Osteocyte (in vitro differentiated cells): ENCODE data around the gene FOXN1. TPM values are rescaled to one million over a fixed set of nuclear protein-coding genes. Genes with fewer than 3 reads are reported as not detected.

Experiments used
- DNase-seq: peaks from one replicate; pipeline ENCODE4 v3.0.0; 2021; ENCODE audit warnings: mixed read lengths; ENCODE audit not compliant: unreplicated experiment; ENCODE audit errors: extremely low spot score
- H3K27ac Mint-ChIP-seq: one replicate; pipeline ENCODE4 v1.8.0; 2021; ENCODE audit warnings: mild to moderate bottlenecking, mixed read lengths; ENCODE audit not compliant: unreplicated experiment
- H3K27me3 Mint-ChIP-seq: one replicate; pipeline ENCODE4 v1.8.0; 2021; ENCODE audit warnings: mixed read lengths; ENCODE audit not compliant: unreplicated experiment
- H3K36me3 Mint-ChIP-seq: one replicate; pipeline ENCODE4 v1.8.0; 2021; ENCODE audit warnings: mixed read lengths; ENCODE audit not compliant: unreplicated experiment
- H3K4me1 Mint-ChIP-seq: one replicate; pipeline ENCODE4 v1.8.0; 2021; ENCODE audit warnings: mixed read lengths; ENCODE audit not compliant: unreplicated experiment
- H3K4me3 Mint-ChIP-seq: one replicate; pipeline ENCODE4 v1.8.0; 2021; ENCODE audit warnings: mild to moderate bottlenecking, moderate library complexity, mixed read lengths; ENCODE audit not compliant: unreplicated experiment
- H3K9me3 Mint-ChIP-seq: one replicate; pipeline ENCODE4 v1.8.0; 2021; ENCODE audit warnings: mixed read lengths; ENCODE audit not compliant: unreplicated experiment
- CTCF ChIP-seq: fragments of 200-600 bp; sonication (generic); IDR thresholded peaks from 2 replicates; pipeline ENCODE4 v1.5.0; 2021; ENCODE audit warnings: antibody characterized with exemption, mild to moderate bottlenecking, moderate library complexity
- total RNA-seq: library from RNA; stranded (reverse); gene quantifications from 2 replicates; pipeline ENCODE4 v1.2.1, GENCODE V29; 2021

Gene FOXN1
- total RNA-seq, 1 donor from 2014 or later, result not detected

- no peak for TF ChIP-seq CTCF
- no peaks in the 10 kb centered on the region for H3K9me3 Mint-ChIP-seq
- no peaks in the 10 kb centered on the region for H3K4me1 Mint-ChIP-seq
- no peak for DNase-seq
- no peak overlapping the region for H3K27ac Mint-ChIP-seq
- H3K36me3 Mint-ChIP-seq, result no peaks in the 10 kb centered on the region
- no peak overlapping the region for H3K4me3 Mint-ChIP-seq
- peaks cover 43% of the 10 kb centered on the region for H3K27me3 Mint-ChIP-seq
These were observed 8.4 kb downstream of the FOXN1 start for GRCh38 chr17:28514561-28515002.

DNA sequence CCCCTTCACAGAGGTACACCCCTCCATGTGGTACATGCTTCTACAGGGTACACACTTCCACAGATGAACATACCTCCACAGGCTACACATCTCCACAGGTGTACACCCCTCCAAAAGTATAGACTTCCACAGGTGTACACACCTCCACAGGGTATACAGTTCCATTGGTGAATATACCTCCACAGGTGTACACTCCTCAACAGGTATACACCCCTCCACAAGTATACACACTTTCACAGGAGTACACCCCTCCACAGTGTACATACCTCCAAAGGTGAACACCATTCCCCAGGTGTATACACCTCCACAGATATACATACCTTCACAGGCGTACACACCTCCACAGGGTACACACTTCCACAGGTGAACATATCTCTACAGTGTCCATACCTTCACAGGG is 9.4 kb downstream of the FOXN1 start:
- no peak for DNase-seq
- peaks cover 34% of the 10 kb centered on the region for H3K27me3 Mint-ChIP-seq
- TF ChIP-seq CTCF, result no peak

DNA sequence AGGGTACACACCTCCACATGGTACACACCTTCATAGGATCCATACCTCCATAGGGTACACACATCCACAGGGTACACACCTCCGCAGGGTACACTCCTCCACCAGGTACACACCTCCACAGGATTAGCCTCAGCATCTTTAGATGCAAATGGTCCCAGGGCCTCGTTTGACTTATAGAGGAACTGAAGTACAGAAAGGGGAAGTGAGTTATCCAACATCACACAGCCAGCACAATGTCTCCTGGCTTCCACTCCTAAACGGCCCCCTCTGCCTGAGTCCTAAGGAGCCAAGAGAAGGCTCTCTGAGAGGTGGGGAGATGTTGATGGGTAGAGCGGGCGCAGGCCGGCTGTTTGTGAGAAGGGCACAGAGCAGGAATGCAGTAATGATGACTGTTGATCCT is 12.0 kb downstream of the FOXN1 start:
- TF ChIP-seq CTCF, result no peak
- peaks cover 2% of the 10 kb centered on the region for H3K4me1 Mint-ChIP-seq
- H3K27ac Mint-ChIP-seq, result no peak overlapping the region
- no peak overlapping the region for H3K4me3 Mint-ChIP-seq
- no peaks in the 10 kb centered on the region for H3K36me3 Mint-ChIP-seq
- no peaks in the 10 kb centered on the region for H3K9me3 Mint-ChIP-seq
- H3K27me3 Mint-ChIP-seq, result peaks cover 17% of the 10 kb centered on the region
- DNase-seq, result no peak

More for the DNA sequence above, 9.4 kb downstream of the FOXN1 start:
- H3K36me3 Mint-ChIP-seq, result no peaks in the 10 kb centered on the region
- H3K4me3 Mint-ChIP-seq, result no peak overlapping the region
- no peak overlapping the region for H3K27ac Mint-ChIP-seq
- H3K4me1 Mint-ChIP-seq, result no peaks in the 10 kb centered on the region
- H3K9me3 Mint-ChIP-seq, result no peaks in the 10 kb centered on the region

DNA sequence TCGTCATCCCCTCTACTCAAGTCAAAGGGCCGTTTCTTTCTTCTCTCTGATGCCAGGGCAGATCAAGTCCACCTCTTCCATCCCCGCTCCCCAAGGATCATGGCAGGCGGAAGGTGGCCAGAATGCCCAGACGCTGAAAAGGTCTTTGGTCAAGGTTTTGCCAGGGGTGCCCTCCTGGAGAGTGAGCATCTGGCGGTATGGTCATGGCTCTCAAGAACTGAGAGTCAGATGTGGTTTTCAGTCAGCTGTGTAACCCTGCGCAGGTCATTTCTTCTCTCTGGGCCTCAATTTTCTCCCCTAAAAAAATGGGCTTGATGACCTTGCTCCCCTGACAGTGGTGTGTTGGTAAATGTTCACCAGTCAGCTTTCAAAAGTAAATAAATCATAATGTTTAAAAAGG is 12.4 kb downstream of the FOXN1 start:
- Mint-ChIP-seq H3K27me3 (peaks cover 13% of the 10 kb centered on the region), H3K4me3 (no peak overlapping the region), H3K9me3 (no peaks in the 10 kb centered on the region), H3K36me3 (no peaks in the 10 kb centered on the region), H3K27ac (no peak overlapping the region), H3K4me1 (peaks cover 2% of the 10 kb centered on the region)
- TF ChIP-seq CTCF, result no peak
- DNase-seq, result no peak

- no peaks in the 10 kb centered on the region for H3K9me3 Mint-ChIP-seq
- peaks cover 2% of the 10 kb centered on the region for H3K4me1 Mint-ChIP-seq
- H3K27ac Mint-ChIP-seq, result no peak overlapping the region
- TF ChIP-seq CTCF, result no peak
- no peaks in the 10 kb centered on the region for H3K36me3 Mint-ChIP-seq
- no peak for DNase-seq
- H3K27me3 Mint-ChIP-seq, result peaks cover 6% of the 10 kb centered on the region
- no peak overlapping the region for H3K4me3 Mint-ChIP-seq
These were observed 13.1 kb downstream of the FOXN1 start for GRCh38 chr17:28519236-28519635.
